ENCODE results near the gene ZNF684.

DNA sequence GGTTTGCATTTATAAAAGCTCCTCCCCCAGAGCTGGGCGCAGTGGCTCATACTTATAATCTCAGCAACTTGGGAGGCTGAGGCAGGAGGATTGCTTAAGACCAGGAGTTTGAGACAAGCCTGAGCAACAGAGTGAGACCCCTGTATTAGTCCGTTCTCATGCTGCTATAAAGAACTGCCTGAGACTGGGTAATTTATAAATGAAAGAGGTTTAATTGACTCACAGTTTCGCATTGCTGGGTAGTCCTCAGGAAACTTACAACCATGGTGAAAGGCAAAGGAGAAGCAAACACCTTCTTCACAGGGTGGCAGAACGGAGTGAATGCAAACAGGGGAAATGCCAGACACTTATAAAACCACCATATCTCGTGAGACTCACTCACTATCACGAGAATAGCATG is 52.5 kb downstream of the ZNF684 start:
- TF ChIP-seq POLR2AphosphoS5 (IDR thresholded peaks at IDR 0.05; ENCODE audit: low read depth, low read length) (no peak), SIN3A (IDR thresholded peaks at IDR 0.05; ENCODE audit: borderline replicate concordance, insufficient read depth, low read length) (no peak), TAF1 (IDR thresholded peaks at IDR 0.05; ENCODE audit: borderline replicate concordance, insufficient read depth, low read length) (no peak)
